NCI-H524 (cell line): ENCODE measurements around the gene CUX1.
A peak's percentile ranks its signal among the peaks of the same experiment; 100 is the strongest.

Experiments used
- DNase-seq, 2 experiments: peaks; one replicate each; lab custom pipeline; 2025; lab: John Stamatoyannopoulos, UW

CUX1 gene

GRCh38 chr7:102272075-102272916 is 454.9 kb downstream of the CUX1 start:
- DNase-seq, result peak in 1 of 2 experiments; percentile 59

GRCh38 chr7:102272917-102273748 is 455.7 kb downstream of the CUX1 start:
- DNase-seq, result no peak

GRCh38 chr7:102273749-102274712 is 456.6 kb downstream of the CUX1 start:
- no peak for DNase-seq

GRCh38 chr7:102275123-102275703 is 457.8 kb downstream of the CUX1 start:
- DNase-seq, result no peak

- DNase-seq, result no peak
Measured at GRCh38 chr7:102277901-102278300, 460.5 kb downstream of the CUX1 start.

GRCh38 chr7:102279537-102280400 is 462.3 kb downstream of the CUX1 start:
- peak; percentile 68 to 70 for DNase-seq

GRCh38 chr7:102280521-102280920 is 463.1 kb downstream of the CUX1 start:
- no peak for DNase-seq

- no peak for DNase-seq
Measured at GRCh38 chr7:102281785-102282184, 464.4 kb downstream of the CUX1 start.

GRCh38 chr7:102282465-102283362 is 465.3 kb downstream of the CUX1 start:
- DNase-seq, result no peak

GRCh38 chr7:102283477-102284189 is 466.2 kb downstream of the CUX1 start:
- DNase-seq, result no peak

GRCh38 chr7:102284399-102284798 is 467.0 kb downstream of the CUX1 start:
- DNase-seq, result no peak

GRCh38 chr7:102284891-102285539 is 467.6 kb downstream of the CUX1 start:
- peak in 1 of 2 experiments; percentile 24 for DNase-seq

- DNase-seq, result no peak
Measured at GRCh38 chr7:102285540-102286236, 468.3 kb downstream of the CUX1 start.

GRCh38 chr7:102286237-102287110 is 469.0 kb downstream of the CUX1 start, which contains the start of gene SH2B2:
Gene SH2B2 (plus strand): TSS chr7:102286868. CDS start chr7:102300551, 13,683 bp downstream.
- DNase-seq, result peak in 1 of 2 experiments; percentile 59

GRCh38 chr7:102287111-102287980 is 469.9 kb downstream of the CUX1 start:
- peak in 1 of 2 experiments; percentile 57 for DNase-seq

GRCh38 chr7:102287981-102288278 is 470.5 kb downstream of the CUX1 start:
- no peak for DNase-seq
